WTC11 (cell line): ENCODE results near the gene MRM3. TPM values are rescaled to one million over a fixed set of nuclear protein-coding genes. Genes with fewer than 3 reads are reported as not detected.

Experiments used
- ELF4 ChIP-seq: sonication (generic); formaldehyde crosslinking; IDR thresholded peaks from 2 replicates; pipeline ENCODE4 v1.8.1; 2022; ENCODE audit warnings: low read depth, mild to moderate bottlenecking, moderate library complexity, missing genetic modification reagents
- EMX1 ChIP-seq: fragments of 250-450 bp; sonication (Bioruptor Pico); IDR thresholded peaks from 2 replicates; pipeline ENCODE4 v1.8.0; 2021; ENCODE audit warnings: mild to moderate bottlenecking
- ESRRA ChIP-seq: sonication (generic); formaldehyde crosslinking; IDR thresholded peaks from 2 replicates; pipeline ENCODE4 v1.8.1; 2022; ENCODE audit warnings: mild to moderate bottlenecking, missing genetic modification reagents, borderline replicate concordance
- GTF2I ChIP-seq: fragments of 250-450 bp; sonication (Bioruptor Pico); conservative IDR thresholded peaks from 2 replicates; pipeline ENCODE4 v1.4.0; 2021; ENCODE audit warnings: mild to moderate bottlenecking
- HMGA2 ChIP-seq: fragments of 250-450 bp; sonication (Bioruptor Pico); IDR thresholded peaks from 2 replicates; pipeline ENCODE4 v1.4.0; 2021; ENCODE audit warnings: mild to moderate bottlenecking, moderate library complexity
- HMGXB4 ChIP-seq: sonication (generic); formaldehyde crosslinking; IDR thresholded peaks from 2 replicates; pipeline ENCODE4 v1.8.1; 2023; ENCODE audit warnings: mild to moderate bottlenecking, moderate library complexity, missing genetic modification reagents
- IRF2 ChIP-seq: sonication (generic); formaldehyde crosslinking; IDR thresholded peaks from 2 replicates; pipeline ENCODE4 v1.8.0; 2022; ENCODE audit warnings: low read depth, missing genetic modification reagents, borderline replicate concordance
- NR3C1 ChIP-seq: sonication (generic); formaldehyde crosslinking; conservative IDR thresholded peaks from 2 replicates; pipeline ENCODE4 v1.8.1; 2023; ENCODE audit warnings: low read depth, mild to moderate bottlenecking, missing genetic modification reagents
- RELA ChIP-seq: sonication (generic); formaldehyde crosslinking; IDR thresholded peaks from 2 replicates; pipeline ENCODE4 v1.8.1; 2022; ENCODE audit warnings: missing genetic modification reagents, mild to moderate bottlenecking, borderline replicate concordance
- RORB ChIP-seq: fragments of 250-450 bp; sonication (Bioruptor Pico); IDR thresholded peaks from 2 replicates; pipeline ENCODE4 v1.9.0; 2021; ENCODE audit warnings: mild to moderate bottlenecking
- SMAD3 ChIP-seq: sonication (generic); formaldehyde crosslinking; IDR thresholded peaks from 2 replicates; pipeline ENCODE4 v1.8.0; 2022; ENCODE audit warnings: missing genetic modification reagents, mild to moderate bottlenecking, borderline replicate concordance
- TEAD1 ChIP-seq: sonication (generic); formaldehyde crosslinking; IDR thresholded peaks from 2 replicates; pipeline ENCODE4 v1.8.0; 2022; ENCODE audit warnings: mild to moderate bottlenecking, missing genetic modification reagents
- ZNF219 ChIP-seq: sonication (generic); formaldehyde crosslinking; IDR thresholded peaks from 2 replicates; pipeline ENCODE4 v1.8.0; 2023; ENCODE audit warnings: missing genetic modification reagents, mild to moderate bottlenecking, borderline replicate concordance
- ZNF317 ChIP-seq: sonication (generic); formaldehyde crosslinking; IDR thresholded peaks from 2 replicates; pipeline ENCODE4 v1.8.1; 2023; ENCODE audit warnings: low read depth, mild to moderate bottlenecking, moderate library complexity, missing genetic modification reagents, borderline replicate concordance
- ZNF396 ChIP-seq: fragments of 250-450 bp; sonication (Bioruptor Pico); IDR thresholded peaks from 2 replicates; pipeline ENCODE4 v1.8.0; 2021; ENCODE audit warnings: mild to moderate bottlenecking, moderate library complexity, borderline replicate concordance
- ZNF416 ChIP-seq: fragments of 250-450 bp; sonication (Bioruptor Pico); IDR thresholded peaks from 2 replicates; pipeline ENCODE4 v1.9.0; 2021; ENCODE audit warnings: mild to moderate bottlenecking, inconsistent platforms
- total RNA-seq: library from RNA; stranded (reverse); gene quantifications from 3 replicates; pipeline ENCODE4 v1.2.3, GENCODE V29; 2021
- TF ChIP-seq, protein P1 (sequence below): sonication (generic); formaldehyde crosslinking; IDR thresholded peaks from 2 replicates; pipeline ENCODE4 v1.8.1; 2022; ENCODE audit warnings: low read depth, missing genetic modification reagents, borderline replicate concordance
- TF ChIP-seq, protein P2 (sequence below): fragments of 250-450 bp; sonication (Bioruptor Pico); IDR thresholded peaks from 2 replicates; pipeline ENCODE4 v1.9.0; 2021; ENCODE audit warnings: mild to moderate bottlenecking
- TF ChIP-seq, protein P3 (sequence below): sonication (generic); formaldehyde crosslinking; IDR thresholded peaks from 2 replicates; pipeline ENCODE4 v1.8.1; 2022; ENCODE audit warnings: mild to moderate bottlenecking, missing genetic modification reagents, moderate library complexity, borderline replicate concordance
- TF ChIP-seq, protein P4 (sequence below): fragments of 250-450 bp; sonication (Bioruptor Pico); IDR thresholded peaks from 2 replicates; pipeline ENCODE4 v1.9.0; 2021; ENCODE audit warnings: mild to moderate bottlenecking
- TF ChIP-seq, protein P5 (sequence below): sonication (generic); formaldehyde crosslinking; IDR thresholded peaks from 2 replicates; pipeline ENCODE4 v1.8.0; 2022; ENCODE audit warnings: mild to moderate bottlenecking, missing genetic modification reagents
- TF ChIP-seq, protein P6 (sequence below): sonication (generic); formaldehyde crosslinking; IDR thresholded peaks from 2 replicates; pipeline ENCODE4 v1.8.1; 2023; ENCODE audit warnings: mild to moderate bottlenecking, missing genetic modification reagents, moderate library complexity
- TF ChIP-seq, protein P7 (sequence below): sonication (generic); formaldehyde crosslinking; IDR thresholded peaks from 2 replicates; pipeline ENCODE4 v1.8.1; 2022; ENCODE audit warnings: mild to moderate bottlenecking, moderate library complexity, missing genetic modification reagents

The MRM3 gene
- total RNA-seq, 1 experiment from 2014 or later: 25.0 TPM

DNA sequence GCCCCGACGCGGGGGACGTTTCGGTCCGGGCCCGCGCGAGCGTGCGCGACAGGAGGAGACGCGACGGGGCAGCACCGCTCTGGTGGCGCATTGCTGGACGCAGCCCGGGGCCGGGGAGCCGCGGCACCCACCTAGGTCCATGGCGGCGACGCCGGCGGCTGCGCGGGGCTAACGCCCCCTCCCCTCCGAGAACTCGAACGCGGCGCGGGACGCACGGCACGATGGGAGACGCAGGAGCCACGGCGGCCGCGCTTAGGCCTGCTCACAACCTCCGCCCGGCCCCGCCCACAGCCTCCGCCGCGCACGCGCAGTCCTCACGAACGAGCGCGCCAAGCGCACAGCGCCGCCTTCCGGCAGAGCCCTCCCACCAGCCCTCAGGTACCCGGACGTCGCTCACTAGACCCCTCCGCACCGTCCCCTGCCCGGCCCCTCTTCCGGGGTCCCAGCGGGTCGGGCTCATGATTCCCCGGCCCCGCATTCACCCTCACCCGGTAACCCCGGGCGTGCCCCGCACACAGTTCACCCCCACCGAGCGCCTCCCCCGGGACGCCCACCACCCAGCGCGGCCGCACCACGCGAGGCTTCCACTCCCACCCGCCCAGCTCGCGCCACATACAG, 30.0 kb upstream of the MRM3 start, which contains the start of gene GEMIN4 (continued):
- TF ChIP-seq SMAD3 (CRISPR knock-in tag) (no peak), GTF2I (no peak), ELF4 (CRISPR knock-in tag) (no peak), RELA (CRISPR knock-in tag) (no peak; the same call in 1 of the 2 replicates), HMGXB4 (CRISPR knock-in tag) (peak; percentile 85; the same call in 1 of the 2 replicates), RORB (CRISPR knock-in tag) (no peak), ESRRA (CRISPR knock-in tag) (no peak), TEAD1 (0 out of 2 replicates have a peak, but pooled peaks have one; percentile 67), NR3C1 (CRISPR knock-in tag) (no peak), ZNF219 (CRISPR knock-in tag) (0 out of 2 replicates have a peak, but pooled peaks have one; percentile 53), ZNF416 (no peak), ZNF317 (CRISPR knock-in tag) (no peak), HMGA2 (CRISPR knock-in tag) (no peak), EMX1 (CRISPR knock-in tag) (no peak), IRF2 (CRISPR knock-in tag) (no peak), ZNF396 (CRISPR knock-in tag) (no peak)
- TF ChIP-seq, protein P1, sequence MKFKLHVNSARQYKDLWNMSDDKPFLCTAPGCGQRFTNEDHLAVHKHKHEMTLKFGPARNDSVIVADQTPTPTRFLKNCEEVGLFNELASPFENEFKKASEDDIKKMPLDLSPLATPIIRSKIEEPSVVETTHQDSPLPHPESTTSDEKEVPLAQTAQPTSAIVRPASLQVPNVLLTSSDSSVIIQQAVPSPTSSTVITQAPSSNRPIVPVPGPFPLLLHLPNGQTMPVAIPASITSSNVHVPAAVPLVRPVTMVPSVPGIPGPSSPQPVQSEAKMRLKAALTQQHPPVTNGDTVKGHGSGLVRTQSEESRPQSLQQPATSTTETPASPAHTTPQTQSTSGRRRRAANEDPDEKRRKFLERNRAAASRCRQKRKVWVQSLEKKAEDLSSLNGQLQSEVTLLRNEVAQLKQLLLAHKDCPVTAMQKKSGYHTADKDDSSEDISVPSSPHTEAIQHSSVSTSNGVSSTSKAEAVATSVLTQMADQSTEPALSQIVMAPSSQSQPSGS: no peak; the same call in 1 of the 2 replicates
- TF ChIP-seq, protein P2, sequence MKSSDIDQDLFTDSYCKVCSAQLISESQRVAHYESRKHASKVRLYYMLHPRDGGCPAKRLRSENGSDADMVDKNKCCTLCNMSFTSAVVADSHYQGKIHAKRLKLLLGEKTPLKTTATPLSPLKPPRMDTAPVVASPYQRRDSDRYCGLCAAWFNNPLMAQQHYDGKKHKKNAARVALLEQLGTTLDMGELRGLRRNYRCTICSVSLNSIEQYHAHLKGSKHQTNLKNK (CRISPR knock-in tag): no peak
- TF ChIP-seq, protein P3, sequence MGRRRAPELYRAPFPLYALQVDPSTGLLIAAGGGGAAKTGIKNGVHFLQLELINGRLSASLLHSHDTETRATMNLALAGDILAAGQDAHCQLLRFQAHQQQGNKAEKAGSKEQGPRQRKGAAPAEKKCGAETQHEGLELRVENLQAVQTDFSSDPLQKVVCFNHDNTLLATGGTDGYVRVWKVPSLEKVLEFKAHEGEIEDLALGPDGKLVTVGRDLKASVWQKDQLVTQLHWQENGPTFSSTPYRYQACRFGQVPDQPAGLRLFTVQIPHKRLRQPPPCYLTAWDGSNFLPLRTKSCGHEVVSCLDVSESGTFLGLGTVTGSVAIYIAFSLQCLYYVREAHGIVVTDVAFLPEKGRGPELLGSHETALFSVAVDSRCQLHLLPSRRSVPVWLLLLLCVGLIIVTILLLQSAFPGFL (CRISPR knock-in tag): no peak
- TF ChIP-seq, protein P4, sequence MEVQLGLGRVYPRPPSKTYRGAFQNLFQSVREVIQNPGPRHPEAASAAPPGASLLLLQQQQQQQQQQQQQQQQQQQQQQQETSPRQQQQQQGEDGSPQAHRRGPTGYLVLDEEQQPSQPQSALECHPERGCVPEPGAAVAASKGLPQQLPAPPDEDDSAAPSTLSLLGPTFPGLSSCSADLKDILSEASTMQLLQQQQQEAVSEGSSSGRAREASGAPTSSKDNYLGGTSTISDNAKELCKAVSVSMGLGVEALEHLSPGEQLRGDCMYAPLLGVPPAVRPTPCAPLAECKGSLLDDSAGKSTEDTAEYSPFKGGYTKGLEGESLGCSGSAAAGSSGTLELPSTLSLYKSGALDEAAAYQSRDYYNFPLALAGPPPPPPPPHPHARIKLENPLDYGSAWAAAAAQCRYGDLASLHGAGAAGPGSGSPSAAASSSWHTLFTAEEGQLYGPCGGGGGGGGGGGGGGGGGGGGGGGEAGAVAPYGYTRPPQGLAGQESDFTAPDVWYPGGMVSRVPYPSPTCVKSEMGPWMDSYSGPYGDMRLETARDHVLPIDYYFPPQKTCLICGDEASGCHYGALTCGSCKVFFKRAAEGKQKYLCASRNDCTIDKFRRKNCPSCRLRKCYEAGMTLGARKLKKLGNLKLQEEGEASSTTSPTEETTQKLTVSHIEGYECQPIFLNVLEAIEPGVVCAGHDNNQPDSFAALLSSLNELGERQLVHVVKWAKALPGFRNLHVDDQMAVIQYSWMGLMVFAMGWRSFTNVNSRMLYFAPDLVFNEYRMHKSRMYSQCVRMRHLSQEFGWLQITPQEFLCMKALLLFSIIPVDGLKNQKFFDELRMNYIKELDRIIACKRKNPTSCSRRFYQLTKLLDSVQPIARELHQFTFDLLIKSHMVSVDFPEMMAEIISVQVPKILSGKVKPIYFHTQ (CRISPR knock-in tag): no peak
- TF ChIP-seq, protein P5, sequence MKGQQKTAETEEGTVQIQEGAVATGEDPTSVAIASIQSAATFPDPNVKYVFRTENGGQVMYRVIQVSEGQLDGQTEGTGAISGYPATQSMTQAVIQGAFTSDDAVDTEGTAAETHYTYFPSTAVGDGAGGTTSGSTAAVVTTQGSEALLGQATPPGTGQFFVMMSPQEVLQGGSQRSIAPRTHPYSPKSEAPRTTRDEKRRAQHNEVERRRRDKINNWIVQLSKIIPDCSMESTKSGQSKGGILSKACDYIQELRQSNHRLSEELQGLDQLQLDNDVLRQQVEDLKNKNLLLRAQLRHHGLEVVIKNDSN (CRISPR knock-in tag): peak; percentile 57; the same call in 1 of the 2 replicates
- TF ChIP-seq, protein P6, sequence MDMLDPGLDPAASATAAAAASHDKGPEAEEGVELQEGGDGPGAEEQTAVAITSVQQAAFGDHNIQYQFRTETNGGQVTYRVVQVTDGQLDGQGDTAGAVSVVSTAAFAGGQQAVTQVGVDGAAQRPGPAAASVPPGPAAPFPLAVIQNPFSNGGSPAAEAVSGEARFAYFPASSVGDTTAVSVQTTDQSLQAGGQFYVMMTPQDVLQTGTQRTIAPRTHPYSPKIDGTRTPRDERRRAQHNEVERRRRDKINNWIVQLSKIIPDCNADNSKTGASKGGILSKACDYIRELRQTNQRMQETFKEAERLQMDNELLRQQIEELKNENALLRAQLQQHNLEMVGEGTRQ (CRISPR knock-in tag): no peak; the same call in 1 of the 2 replicates
- TF ChIP-seq, protein P7, sequence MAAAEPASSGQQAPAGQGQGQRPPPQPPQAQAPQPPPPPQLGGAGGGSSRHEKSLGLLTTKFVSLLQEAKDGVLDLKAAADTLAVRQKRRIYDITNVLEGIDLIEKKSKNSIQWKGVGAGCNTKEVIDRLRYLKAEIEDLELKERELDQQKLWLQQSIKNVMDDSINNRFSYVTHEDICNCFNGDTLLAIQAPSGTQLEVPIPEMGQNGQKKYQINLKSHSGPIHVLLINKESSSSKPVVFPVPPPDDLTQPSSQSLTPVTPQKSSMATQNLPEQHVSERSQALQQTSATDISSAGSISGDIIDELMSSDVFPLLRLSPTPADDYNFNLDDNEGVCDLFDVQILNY (CRISPR knock-in tag): peak; percentile 89
